HG03460 (cell line): ENCODE measurements around the gene NCKIPSD.

Source experiments
- ATAC-seq: cut with Tn5 transposase; IDR thresholded peaks from one replicate; pipeline ENCODE4 v1.9.1; 2021; ENCODE audit not compliant: unreplicated experiment

NCKIPSD gene

GRCh38 chr3:48697952-48698351 is 12.2 kb upstream of the NCKIPSD start:
- ATAC-seq = no peak

- ATAC-seq = no peak
These were observed 10.9 kb upstream of the NCKIPSD start for GRCh38 chr3:48696601-48697000.

GRCh38 chr3:48696156-48696555 is 10.4 kb upstream of the NCKIPSD start:
- no peak for ATAC-seq

GRCh38 chr3:48695393-48695753 is 9.7 kb upstream of the NCKIPSD start:
- ATAC-seq = no peak

- no peak for ATAC-seq
These were observed 9.1 kb upstream of the NCKIPSD start for GRCh38 chr3:48694610-48695392.

- ATAC-seq = no peak
These were observed 8.1 kb upstream of the NCKIPSD start for GRCh38 chr3:48693826-48694225.

- no peak for ATAC-seq
These were observed 6.8 kb upstream of the NCKIPSD start for GRCh38 chr3:48692551-48692950.

GRCh38 chr3:48690846-48691458 is 5.2 kb upstream of the NCKIPSD start:
- ATAC-seq = no peak

GRCh38 chr3:48689384-48689783 is 3.7 kb upstream of the NCKIPSD start:
- no peak for ATAC-seq

GRCh38 chr3:48688737-48689075 is 3.0 kb upstream of the NCKIPSD start:
- ATAC-seq = no peak

- ATAC-seq = no peak
These were observed 2.5 kb upstream of the NCKIPSD start for GRCh38 chr3:48688032-48688736.

- ATAC-seq = no peak
These were observed 1.5 kb upstream of the NCKIPSD start for GRCh38 chr3:48687220-48687678.

- no peak for ATAC-seq
These were observed 964 bp upstream of the NCKIPSD start for GRCh38 chr3:48686538-48687219.

GRCh38 chr3:48685293-48685602 is 467 bp downstream of the NCKIPSD start:
- ATAC-seq = no peak

GRCh38 chr3:48684480-48685143 is 1.1 kb downstream of the NCKIPSD start:
- no peak for ATAC-seq

GRCh38 chr3:48684054-48684349 is 1.7 kb downstream of the NCKIPSD start:
- no peak for ATAC-seq

- ATAC-seq = no peak
These were observed 2.9 kb downstream of the NCKIPSD start for GRCh38 chr3:48682786-48683185.

- no peak for ATAC-seq
These were observed 3.6 kb downstream of the NCKIPSD start for GRCh38 chr3:48681974-48682610.

- ATAC-seq = no peak
These were observed 4.2 kb downstream of the NCKIPSD start for GRCh38 chr3:48681541-48681880.

- no peak for ATAC-seq
These were observed 4.7 kb downstream of the NCKIPSD start for GRCh38 chr3:48680811-48681540.
